Muscle of leg (tissue), 11 donors: ENCODE measurements around the gene VPS51. TPM values are rescaled to one million over a fixed set of nuclear protein-coding genes. Genes with fewer than 3 reads are reported as not detected.

Experiments used
- DNase-seq: peaks from one replicate; pipeline ENCODE4 v3.0.0; 2013
- H3K27ac ChIP-seq: one replicate; pipeline ENCODE4 v1.5.1; 2013; ENCODE audit warnings: mild to moderate bottlenecking, low read length, control low read depth
- H3K27me3 ChIP-seq: one replicate; pipeline ENCODE4 v1.6.1; 2013; ENCODE audit warnings: low read length; ENCODE audit not compliant: control insufficient read depth, insufficient read depth
- H3K36me3 ChIP-seq: one replicate; pipeline ENCODE4 v1.6.1; 2013; ENCODE audit warnings: low read length; ENCODE audit not compliant: control insufficient read depth, insufficient read depth
- H3K4me1 ChIP-seq: one replicate; pipeline ENCODE4 v1.6.1; 2013; ENCODE audit warnings: low read length; ENCODE audit not compliant: control insufficient read depth, insufficient read depth
- H3K4me3 ChIP-seq: one replicate; pipeline ENCODE4 v1.5.1; 2013; ENCODE audit warnings: low read length, control low read depth
- H3K9me3 ChIP-seq: replicated peaks from 2 replicates; pipeline ENCODE4 v1.6.1; 2013; ENCODE audit warnings: low read depth, low read length; ENCODE audit not compliant: control insufficient read depth
- WGBS: methylation state at CpG from one replicate; pipeline ENCODE4 v1.1.5; 2013; ENCODE audit warnings: missing lambda C conversion rate; ENCODE audit not compliant: insufficient coverage; 5-methylcytosine and 5-hydroxymethylcytosine counted together
- polyA plus RNA-seq, 8 donors: library from polyadenylated mRNA; unstranded; fragments of 120-200 nt; gene quantifications; one replicate each; pipeline versions ENCODE4 v1.2.1 to v1.2.3, GENCODE V29; 2013; ENCODE audit warnings: inconsistent platforms in 1 of 8, low replicate concordance in 1 of 8; ENCODE audit not compliant: insufficient read length in 8 of 8, insufficient read depth in 1 of 8
- total RNA-seq: library from RNA; stranded (reverse); fragments of 120-200 nt; gene quantifications from one replicate; pipeline ENCODE4 v1.2.4, GENCODE V29; 2013

The VPS51 gene
- total and polyA plus RNA-seq, 9 donors: 109 to 147 (median 135) TPM

DNA sequence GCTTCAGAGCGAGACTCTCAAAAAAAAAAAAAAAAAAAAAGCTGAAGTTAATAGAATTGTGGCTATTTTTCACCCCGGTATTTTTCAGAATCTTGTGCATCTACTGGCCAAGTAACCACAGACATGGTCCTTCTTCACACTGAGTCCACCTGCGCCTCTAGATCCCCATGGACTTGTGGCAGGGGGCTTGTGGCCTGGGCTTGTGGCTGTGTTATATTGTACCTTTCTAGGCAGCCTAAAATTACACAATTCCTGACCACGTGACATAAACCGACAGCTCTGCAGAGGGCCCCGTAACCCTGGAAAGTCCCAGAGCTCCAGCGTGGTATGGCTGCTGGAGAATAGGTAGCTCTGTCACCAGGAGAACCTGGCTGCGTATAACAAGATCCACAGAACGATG lies 26.8 kb upstream of the VPS51 start:
- WGBS: 45% methylated on average over 4 of the region's 9 CpGs

GRCh38 chr11:65071907-65072630 lies 23.9 kb upstream of the VPS51 start:
- H3K4me1 ChIP-seq: no peaks in the 10 kb centered on the region
- H3K36me3 ChIP-seq: peaks cover 6% of the 10 kb centered on the region
- H3K4me3 ChIP-seq: no peak overlapping the region
- H3K27ac ChIP-seq: no peak overlapping the region
- no peak for DNase-seq
- no peaks in the 10 kb centered on the region for H3K27me3 ChIP-seq
- 82% methylated on average over 2 of the region's 4 CpGs for WGBS
- H3K9me3 ChIP-seq: no peaks in the 10 kb centered on the region

More for the DNA sequence above, 26.8 kb upstream of the VPS51 start:
- Histone ChIP-seq H3K27ac (no peak overlapping the region), H3K36me3 (no peaks in the 10 kb centered on the region), H3K27me3 (no peaks in the 10 kb centered on the region), H3K9me3 (no peaks in the 10 kb centered on the region), H3K4me3 (no peak overlapping the region), H3K4me1 (no peaks in the 10 kb centered on the region)
- no peak for DNase-seq

- no peak for DNase-seq
- Histone ChIP-seq H3K36me3 (peaks cover 6% of the 10 kb centered on the region), H3K9me3 (no peaks in the 10 kb centered on the region), H3K4me3 (no peak overlapping the region), H3K4me1 (no peaks in the 10 kb centered on the region), H3K27ac (no peak overlapping the region), H3K27me3 (no peaks in the 10 kb centered on the region)
- no CpG with 5 or more reads among the region's 1 CpG for WGBS
Observed at GRCh38 chr11:65072631-65072966, 23.4 kb upstream of the VPS51 start.

DNA sequence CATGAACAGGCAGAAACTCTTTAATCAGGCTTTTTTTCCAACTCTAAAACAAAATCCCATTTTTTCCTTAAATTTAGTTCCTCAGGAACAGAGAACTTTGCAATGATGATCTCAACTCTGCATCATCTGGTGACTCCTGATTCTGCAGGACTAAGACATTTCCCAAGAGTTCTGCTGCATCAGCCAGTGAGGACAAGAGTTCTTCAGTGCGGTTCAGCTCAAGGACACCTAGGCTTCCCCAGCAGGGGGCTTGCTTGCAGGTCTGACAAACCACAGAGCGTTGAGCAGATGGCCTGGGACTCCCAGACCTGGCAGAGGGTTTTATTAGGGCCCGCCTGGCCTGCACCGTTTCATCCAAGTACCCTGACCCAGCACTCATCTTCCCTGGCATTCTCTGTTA lies 18.6 kb upstream of the VPS51 start:
- no peak overlapping the region for H3K4me3 ChIP-seq
- 65% methylated on average over 2 of the region's 4 CpGs for WGBS
- H3K4me1 ChIP-seq: no peaks in the 10 kb centered on the region
- no peak for DNase-seq
- H3K27ac ChIP-seq: no peak overlapping the region
- peaks cover 29% of the 10 kb centered on the region for H3K36me3 ChIP-seq
- no peaks in the 10 kb centered on the region for H3K27me3 ChIP-seq
- no peaks in the 10 kb centered on the region for H3K9me3 ChIP-seq

- no peaks in the 10 kb centered on the region for H3K9me3 ChIP-seq
- H3K4me1 ChIP-seq: peaks cover 2% of the 10 kb centered on the region
- H3K27ac ChIP-seq: no peak overlapping the region
- no peak overlapping the region for H3K4me3 ChIP-seq
- WGBS: 86% methylated on average over 1 of the region's 3 CpGs
- H3K27me3 ChIP-seq: no peaks in the 10 kb centered on the region
- DNase-seq: no peak
- peaks cover 29% of the 10 kb centered on the region for H3K36me3 ChIP-seq
Observed at GRCh38 chr11:65078151-65078550, 17.9 kb upstream of the VPS51 start.

GRCh38 chr11:65078786-65079342 lies 17.1 kb upstream of the VPS51 start:
- Histone ChIP-seq H3K27me3 (no peaks in the 10 kb centered on the region), H3K4me1 (peaks cover 7% of the 10 kb centered on the region), H3K9me3 (no peaks in the 10 kb centered on the region), H3K27ac (no peak overlapping the region), H3K36me3 (peaks cover 29% of the 10 kb centered on the region), H3K4me3 (no peak overlapping the region)
- no peak for DNase-seq
- 100% methylated on average over 1 of the region's 9 CpGs for WGBS

DNA sequence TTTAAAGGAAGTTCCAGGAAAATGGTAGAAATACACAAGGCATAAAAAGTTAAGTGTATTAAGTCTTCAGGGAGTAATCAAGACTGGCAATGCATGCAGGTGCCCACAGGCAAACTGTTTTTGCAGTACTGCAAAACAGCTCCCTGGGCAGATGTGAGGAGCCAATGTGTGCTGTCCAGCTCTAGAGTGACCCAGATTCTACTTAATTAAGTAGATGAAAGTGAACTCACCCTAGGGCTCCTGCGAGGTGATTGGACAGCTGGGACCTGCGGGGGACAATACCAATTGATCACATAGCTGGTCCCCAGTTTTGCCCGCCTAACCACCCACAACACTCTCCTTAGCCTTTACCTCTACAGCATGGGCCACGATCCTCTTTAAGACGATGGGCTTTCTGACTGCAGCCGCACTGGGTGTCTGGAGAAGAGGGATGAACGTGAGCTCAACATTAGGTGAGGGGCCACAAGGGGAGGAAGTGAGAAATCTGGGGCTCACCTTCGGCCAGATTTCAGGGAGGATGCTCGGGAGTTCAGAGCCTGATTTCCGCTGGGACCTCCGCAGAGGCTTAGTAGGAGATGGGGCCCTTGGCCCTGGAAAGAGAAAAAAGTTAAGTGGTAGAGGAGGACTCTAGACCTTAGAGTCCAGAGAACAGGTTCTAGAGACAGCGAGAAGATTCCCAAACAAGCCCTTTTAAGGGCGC lies 12.7 kb upstream of the VPS51 start:
- Histone ChIP-seq H3K4me3 (peak overlapping the region; percentile 73), H3K27me3 (no peaks in the 10 kb centered on the region), H3K4me1 (peaks cover 16% of the 10 kb centered on the region), H3K27ac (peak overlapping the region; percentile 48), H3K36me3 (peaks cover 57% of the 10 kb centered on the region), H3K9me3 (no peaks in the 10 kb centered on the region)
- WGBS: 0% methylated on average over 9 of the region's 13 CpGs
- DNase-seq: no peak

GRCh38 chr11:65083834-65084597 lies 12.0 kb upstream of the VPS51 start, which contains the start of the genes CDCA5 and ZFPL1:
TSS of gene CDCA5 (minus strand) at chr11:65084040. CDS start at chr11:65083978, 62 bp downstream.
TSS of gene ZFPL1 (plus strand) at chr11:65084222. CDS start at chr11:65084699, 477 bp downstream.
- Histone ChIP-seq H3K36me3 (peaks cover 57% of the 10 kb centered on the region), H3K27me3 (no peaks in the 10 kb centered on the region), H3K9me3 (no peaks in the 10 kb centered on the region), H3K4me3 (peak within 1 kb of the TSS; percentile 73), H3K27ac (peak within 1 kb of the TSS; percentile 98), H3K4me1 (peaks cover 16% of the 10 kb centered on the region)
- peak; percentile 98 for DNase-seq
- WGBS: under 1% methylated on average over 77 of the region's 79 CpGs

- H3K36me3 ChIP-seq: peaks cover 58% of the 10 kb centered on the region
- peak overlapping the region; percentile 98 for H3K27ac ChIP-seq
- 49% methylated on average over 14 of the region's 23 CpGs for WGBS
- H3K4me1 ChIP-seq: peaks cover 16% of the 10 kb centered on the region
- H3K4me3 ChIP-seq: peak overlapping the region; percentile 73
- no peaks in the 10 kb centered on the region for H3K9me3 ChIP-seq
- no peak for DNase-seq
- H3K27me3 ChIP-seq: no peaks in the 10 kb centered on the region
Observed at GRCh38 chr11:65084598-65085375, 11.2 kb upstream of the VPS51 start.
